Adrenal gland (tissue), 12 donors: Measurements from ENCODE around the gene NSUN7. TPM values are rescaled to one million over a fixed set of nuclear protein-coding genes. Genes with fewer than 3 reads are reported as not detected.

Experiments used
- DNase-seq, 7 donors: peaks; one replicate each; pipeline ENCODE4 v3.0.0-alpha.2; 2019 to 2020
- H3K27ac ChIP-seq, 5 donors: fragments of 200-600 bp; sonication (generic) in 4 of 5; 1 replicate in 3 of 5; 2 replicates in 2 of 5; pipeline versions ENCODE4 v1.5.1 to v1.8.0; 2016 to 2020; ENCODE audit warnings: mild to moderate bottlenecking in 1 of 5
- H3K27me3 ChIP-seq: fragments of 200-600 bp; 2 replicates; pipeline ENCODE4 v1.8.0; 2021
- H3K36me3 ChIP-seq, 2 donors: fragments of 200-600 bp; replicated peaks in 1 of 2; 1 replicate in 1 of 2; 2 replicates in 1 of 2; pipeline versions ENCODE4 v1.5.1 to v1.8.0; 2018 to 2022
- H3K4me1 ChIP-seq, 2 donors: fragments of 200-600 bp; replicated peaks in 1 of 2; 1 replicate in 1 of 2; 2 replicates in 1 of 2; pipeline versions ENCODE4 v1.5.1 to v1.8.0; 2018 to 2021
- H3K4me3 ChIP-seq, 4 donors: fragments of 200-600 bp; sonication (generic) in 3 of 4; one replicate each; pipeline ENCODE4 v1.5.1; 2016 to 2018
- H3K9me3 ChIP-seq, 3 donors: fragments of 200-600 bp; sonication (generic) in 1 of 3; replicated peaks in 1 of 3; 1 replicate in 2 of 3; 2 replicates in 1 of 3; pipeline versions ENCODE4 v1.5.1 to v1.8.0; 2016 to 2021
- POLR2A ChIP-seq, 2 donors: fragments of 450-650 bp; IDR thresholded peaks; one replicate each; pipeline ENCODE4 v1.6.1; 2017; ENCODE audit warnings: antibody characterized with exemption in 2 of 2, mild to moderate bottlenecking in 2 of 2, moderate library complexity in 1 of 2
- WGBS, 4 donors: extraction: QIAGEN DNeasy Blood & Tissue Kit in 2 of 4; methylation state at CpG; one replicate each; pipeline versions ENCODE4 v1.1.5 to v1.1.7; 2013 to 2017; 5-methylcytosine and 5-hydroxymethylcytosine counted together
- intact Hi-C, 2 donors: fragments of 100-400 bp; cut with DNase I; formaldehyde crosslinking; loops; one replicate each; pipeline versions ENCODE4 v1.14.1 to v1.15.0; 2022 to 2023
- polyA plus RNA-seq, 3 donors: library from polyadenylated mRNA; stranded (reverse); fragments of 200-250 nt in 2 of 3; fragments of 350-450 nt in 1 of 3; fragmentation: Illumina TruSeq in 1 of 3; extraction: RNeasy Lipid Tissue Mini Kit (QIAGEN cat#74804) in 1 of 3; gene quantifications; one replicate each; pipeline ENCODE4 v1.2.3, GENCODE V29; 2013 to 2014
- small RNA-seq, 2 donors: library from RNA; depleted of rRNA; stranded (forward); fragments of <200 nt; gene quantifications; one replicate each; pipeline ENCODE3, GENCODE V24; 2016
- total RNA-seq, 9 donors: library from RNA; depleted of rRNA in 4 of 9; stranded (reverse); fragments of >200 nt in 4 of 9; fragments of 120-200 nt in 1 of 9; fragmentation: NEBNext Ultra II Directional in 1 of 9; extraction: Animal tissue kit (Norgen Biotek cat#: 25700) in 1 of 9; gene quantifications; one replicate each; pipeline versions ENCODE4 v1.1.0 to v1.2.4, GENCODE V29; 2013 to 2023
- TF ChIP-seq, protein P1 (sequence below), 6 experiments: fragments of 450-650 bp in 4 of 6; fragments of 200-600 bp in 2 of 6; sonication (generic) in 1 of 6; IDR thresholded peaks; 1 replicate in 5 of 6; 2 replicates in 1 of 6; pipeline versions ENCODE4 v1.5.1 to v1.8.0; 2016 to 2021; ENCODE audit warnings: antibody characterized with exemption in 6 of 6, mild to moderate bottlenecking in 2 of 6, moderate library complexity in 1 of 6
- donor health status: healthy with polysubstance abuse.
- donor health status: Bipolar disorder and iron deficiency.
- donor health status: DM: yes; HTN: yes; CAD: no.
- donor health status: DM: no; HTN: no; CAD: no.
- donor health status: DM: no; HTN: no; CAD: no.
- donor health status: DM: yes; HTN: yes; CAD: no.

Gene NSUN7
- total and polyA plus RNA-seq, 12 donors: 0.79 to 10.4 (median 2.1) TPM

DNA sequence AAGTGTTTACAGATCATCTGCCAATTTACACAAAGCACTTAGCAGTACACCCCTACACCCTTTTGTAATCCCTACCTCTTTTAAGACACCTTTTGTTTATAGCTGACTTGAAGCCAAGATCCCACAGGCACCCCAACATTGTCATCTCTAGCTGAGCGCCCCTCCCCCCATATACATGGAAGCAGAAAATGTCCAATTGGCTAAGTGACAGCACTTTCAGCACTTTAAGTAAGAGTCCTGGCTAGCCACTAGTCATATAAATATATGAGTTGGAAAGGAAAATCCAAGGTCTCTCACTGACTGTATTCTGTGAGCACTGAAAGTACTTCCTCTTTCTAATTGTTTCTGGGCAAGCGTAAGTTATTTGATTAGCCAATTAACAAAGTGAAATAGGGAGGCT is 108.2 kb downstream of the NSUN7 start:
- DNase-seq: no peak
- Histone ChIP-seq H3K4me3 (no peak overlapping the region), H3K4me1 (peaks cover 5 to 8% of the 10 kb centered on the region in 2 donors), H3K9me3 (no peaks in the 10 kb centered on the region), H3K27me3 (no peaks in the 10 kb centered on the region), H3K36me3 (no peaks in the 10 kb centered on the region), H3K27ac (no peak overlapping the region)
- intact Hi-C loops: no loop called here
- 78 to 87% (median 84%) methylated on average over 2 of the region's 2 CpGs for WGBS, 4 donors
- TF ChIP-seq, protein P1, sequence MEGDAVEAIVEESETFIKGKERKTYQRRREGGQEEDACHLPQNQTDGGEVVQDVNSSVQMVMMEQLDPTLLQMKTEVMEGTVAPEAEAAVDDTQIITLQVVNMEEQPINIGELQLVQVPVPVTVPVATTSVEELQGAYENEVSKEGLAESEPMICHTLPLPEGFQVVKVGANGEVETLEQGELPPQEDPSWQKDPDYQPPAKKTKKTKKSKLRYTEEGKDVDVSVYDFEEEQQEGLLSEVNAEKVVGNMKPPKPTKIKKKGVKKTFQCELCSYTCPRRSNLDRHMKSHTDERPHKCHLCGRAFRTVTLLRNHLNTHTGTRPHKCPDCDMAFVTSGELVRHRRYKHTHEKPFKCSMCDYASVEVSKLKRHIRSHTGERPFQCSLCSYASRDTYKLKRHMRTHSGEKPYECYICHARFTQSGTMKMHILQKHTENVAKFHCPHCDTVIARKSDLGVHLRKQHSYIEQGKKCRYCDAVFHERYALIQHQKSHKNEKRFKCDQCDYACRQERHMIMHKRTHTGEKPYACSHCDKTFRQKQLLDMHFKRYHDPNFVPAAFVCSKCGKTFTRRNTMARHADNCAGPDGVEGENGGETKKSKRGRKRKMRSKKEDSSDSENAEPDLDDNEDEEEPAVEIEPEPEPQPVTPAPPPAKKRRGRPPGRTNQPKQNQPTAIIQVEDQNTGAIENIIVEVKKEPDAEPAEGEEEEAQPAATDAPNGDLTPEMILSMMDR (IDR thresholded peaks at IDR 0.05): no peak
- no peak for TF ChIP-seq POLR2A (IDR thresholded peaks at IDR 0.05)

DNA sequence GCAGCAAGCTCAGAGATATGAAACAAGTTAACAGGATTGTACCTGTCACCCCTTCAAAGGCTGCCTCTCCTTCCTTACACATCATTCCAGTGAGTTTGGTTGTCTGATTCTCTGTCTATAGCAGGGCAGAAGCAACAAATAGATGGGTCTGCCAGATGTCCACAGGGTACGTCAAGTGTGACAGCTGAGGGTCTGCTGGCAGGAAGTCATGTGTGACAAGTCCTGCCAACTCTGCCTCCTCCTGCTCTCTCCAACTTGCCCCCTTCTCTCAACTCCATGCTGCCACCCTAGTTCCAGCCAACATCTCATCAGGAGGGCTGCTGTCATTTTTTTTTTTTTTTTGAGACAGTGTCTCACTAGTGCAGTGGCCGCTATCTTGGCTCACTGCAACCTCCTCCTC is 109.2 kb downstream of the NSUN7 start:
- no peaks in the 10 kb centered on the region for H3K27me3 ChIP-seq
- peaks cover 5 to 8% of the 10 kb centered on the region in 2 donors for H3K4me1 ChIP-seq
- no peak overlapping the region for H3K27ac ChIP-seq
- DNase-seq: no peak
- H3K4me3 ChIP-seq: no peak overlapping the region
- no peaks in the 10 kb centered on the region for H3K9me3 ChIP-seq
- 78 to 100% (median 85%) methylated on average over 2 of the region's 2 CpGs for WGBS, 4 donors
- H3K36me3 ChIP-seq: no peaks in the 10 kb centered on the region
- intact Hi-C loops: no loop called here
- TF ChIP-seq, protein P1 (IDR thresholded peaks at IDR 0.05): no peak
- TF ChIP-seq POLR2A (IDR thresholded peaks at IDR 0.05): no peak

Small RNA genes within 50 kb of the gene (small RNA-seq; reads per million reads assigned to genes)
- 0 reads per million in 2 donors for gene RF00019

Other genes with a start within 250 kb of the NSUN7 start
- 100 to 1,000 TPM; 125 to 370 (median 174) TPM for gene RBM47, start 120.1 kb upstream of the NSUN7 start, total RNA-seq
- gene RBM47, start 120.1 kb upstream of the NSUN7 start, polyA plus RNA-seq: 100 to 1,000 TPM in 1 of 3 donors, 10 to 100 TPM in 2; 25.7 to 117 (median 26.0) TPM